Thyroid gland (tissue), 4 donors: ENCODE measurements around the gene PLIN5. TPM values are rescaled to one million over a fixed set of nuclear protein-coding genes. Genes with fewer than 3 reads are reported as not detected.

Experiments used
- DNase-seq, 2 donors: peaks; one replicate each; pipeline ENCODE4 v3.0.0-alpha.2; 2019
- H3K27ac ChIP-seq, 3 donors: fragments of 200-600 bp; sonication (generic); 1 replicate in 2 of 3; 2 replicates in 1 of 3; pipeline ENCODE4 v1.5.1; 2016 to 2019; ENCODE audit warnings: mild to moderate bottlenecking in 1 of 3, moderate library complexity in 1 of 3
- H3K27me3 ChIP-seq: fragments of 200-600 bp; sonication (generic); one replicate; pipeline ENCODE4 v1.5.1; 2019
- H3K36me3 ChIP-seq, 2 donors: fragments of 200-600 bp; sonication (generic); one replicate each; pipeline ENCODE4 v1.5.1; 2016 to 2019
- H3K4me1 ChIP-seq, 2 donors: fragments of 200-600 bp; sonication (generic); one replicate each; pipeline ENCODE4 v1.5.1; 2017 to 2019
- H3K4me3 ChIP-seq, 3 donors: fragments of 200-600 bp; sonication (generic); replicated peaks in 1 of 3; 1 replicate in 2 of 3; 2 replicates in 1 of 3; pipeline ENCODE4 v1.5.1; 2016; ENCODE audit warnings: mild to moderate bottlenecking in 1 of 3
- H3K9me3 ChIP-seq: fragments of 200-600 bp; sonication (generic); one replicate; pipeline ENCODE4 v1.5.1; 2017
- POLR2A ChIP-seq, 2 donors: fragments of 450-650 bp; IDR thresholded peaks; one replicate each; pipeline ENCODE4 v1.6.1; 2017; ENCODE audit warnings: antibody characterized with exemption in 2 of 2, mild to moderate bottlenecking in 2 of 2, moderate library complexity in 1 of 2
- WGBS, 2 donors: methylation state at CpG; one replicate each; pipeline ENCODE4 v1.1.5; 2017; 5-methylcytosine and 5-hydroxymethylcytosine counted together
- intact Hi-C: fragments of 100-400 bp; cut with DNase I; formaldehyde crosslinking; loops from one replicate; pipeline ENCODE4 v1.15.1; 2023
- total RNA-seq, 4 donors: library from RNA; depleted of rRNA; stranded (reverse); fragments of >200 nt; gene quantifications; one replicate each; pipeline ENCODE4 v1.2.3, GENCODE V29; 2016
- TF ChIP-seq, protein P1 (sequence below), 6 experiments: fragments of 200-600 bp in 3 of 6; fragments of 450-650 bp in 3 of 6; sonication (generic) in 3 of 6; IDR thresholded peaks; one replicate each; pipeline ENCODE4 v1.5.1; 2016 to 2019; ENCODE audit warnings: antibody characterized with exemption in 6 of 6, mild to moderate bottlenecking in 2 of 6, inconsistent platforms in 1 of 6, moderate library complexity in 1 of 6

The PLIN5 gene
- total RNA-seq, 4 donors from 2014 or later = 4.1 to 12.1 (median 7.8) TPM

DNA sequence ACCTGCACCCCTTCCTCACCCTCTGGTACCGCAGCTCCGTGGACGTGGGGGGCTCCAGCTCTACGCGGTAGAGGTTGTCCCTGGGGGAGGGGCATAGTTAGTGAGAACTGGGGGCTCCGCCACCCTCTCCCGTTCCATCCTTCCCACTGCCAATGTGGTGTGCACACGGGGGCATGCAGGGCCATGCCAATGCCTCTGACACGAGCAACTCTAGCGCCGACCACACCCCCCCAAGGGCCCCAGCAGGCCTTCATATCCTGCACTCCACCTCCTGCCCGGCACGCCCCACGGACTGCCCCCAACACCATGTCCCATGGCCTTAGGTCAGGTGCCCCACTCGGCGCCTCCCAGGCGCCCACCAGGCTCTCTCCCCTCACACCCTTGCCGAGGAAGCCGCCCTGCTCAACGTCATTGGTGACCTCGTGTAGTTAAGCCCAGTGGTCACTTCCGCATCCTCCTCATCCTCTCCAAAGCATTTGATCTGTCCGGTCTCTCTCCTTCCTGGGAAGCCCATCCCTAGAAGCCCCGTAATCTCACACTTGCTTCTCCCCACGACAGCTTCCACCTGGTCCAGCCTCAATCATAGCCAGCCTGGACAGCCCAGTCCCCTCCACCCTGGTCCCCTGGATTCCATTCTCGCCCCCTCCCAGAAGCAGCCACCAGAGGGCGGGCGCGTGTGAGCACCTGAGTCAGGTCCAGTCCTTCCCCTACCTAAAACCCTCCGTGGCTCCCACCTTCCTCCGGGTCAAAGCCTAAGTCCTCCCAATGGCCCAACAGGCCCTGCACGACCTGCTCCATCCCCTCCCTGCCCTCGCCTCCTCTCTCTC lies 22.3 kb upstream of the PLIN5 start:
- H3K27me3 ChIP-seq = no peaks in the 10 kb centered on the region
- H3K9me3 ChIP-seq = no peaks in the 10 kb centered on the region
- WGBS, 2 donors = 88% methylated on average over 29 to 33 of the region's 33 CpGs
- H3K4me3 ChIP-seq = peak overlapping the region in 1 of 3 donors; percentile 13
- no peak for DNase-seq
- no peaks in the 10 kb centered on the region for H3K36me3 ChIP-seq
- no peaks in the 10 kb centered on the region for H3K4me1 ChIP-seq
- no peak for TF ChIP-seq POLR2A (IDR thresholded peaks at IDR 0.05)
- TF ChIP-seq, protein P1, sequence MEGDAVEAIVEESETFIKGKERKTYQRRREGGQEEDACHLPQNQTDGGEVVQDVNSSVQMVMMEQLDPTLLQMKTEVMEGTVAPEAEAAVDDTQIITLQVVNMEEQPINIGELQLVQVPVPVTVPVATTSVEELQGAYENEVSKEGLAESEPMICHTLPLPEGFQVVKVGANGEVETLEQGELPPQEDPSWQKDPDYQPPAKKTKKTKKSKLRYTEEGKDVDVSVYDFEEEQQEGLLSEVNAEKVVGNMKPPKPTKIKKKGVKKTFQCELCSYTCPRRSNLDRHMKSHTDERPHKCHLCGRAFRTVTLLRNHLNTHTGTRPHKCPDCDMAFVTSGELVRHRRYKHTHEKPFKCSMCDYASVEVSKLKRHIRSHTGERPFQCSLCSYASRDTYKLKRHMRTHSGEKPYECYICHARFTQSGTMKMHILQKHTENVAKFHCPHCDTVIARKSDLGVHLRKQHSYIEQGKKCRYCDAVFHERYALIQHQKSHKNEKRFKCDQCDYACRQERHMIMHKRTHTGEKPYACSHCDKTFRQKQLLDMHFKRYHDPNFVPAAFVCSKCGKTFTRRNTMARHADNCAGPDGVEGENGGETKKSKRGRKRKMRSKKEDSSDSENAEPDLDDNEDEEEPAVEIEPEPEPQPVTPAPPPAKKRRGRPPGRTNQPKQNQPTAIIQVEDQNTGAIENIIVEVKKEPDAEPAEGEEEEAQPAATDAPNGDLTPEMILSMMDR (IDR thresholded peaks at IDR 0.05) = no peak
- H3K27ac ChIP-seq = no peak overlapping the region
- intact Hi-C loops = loop anchor here (5.0 kb wide), 1 partner anchor 80 kb away; the partner anchor contains the start of gene TNFAIP8L1

DNA sequence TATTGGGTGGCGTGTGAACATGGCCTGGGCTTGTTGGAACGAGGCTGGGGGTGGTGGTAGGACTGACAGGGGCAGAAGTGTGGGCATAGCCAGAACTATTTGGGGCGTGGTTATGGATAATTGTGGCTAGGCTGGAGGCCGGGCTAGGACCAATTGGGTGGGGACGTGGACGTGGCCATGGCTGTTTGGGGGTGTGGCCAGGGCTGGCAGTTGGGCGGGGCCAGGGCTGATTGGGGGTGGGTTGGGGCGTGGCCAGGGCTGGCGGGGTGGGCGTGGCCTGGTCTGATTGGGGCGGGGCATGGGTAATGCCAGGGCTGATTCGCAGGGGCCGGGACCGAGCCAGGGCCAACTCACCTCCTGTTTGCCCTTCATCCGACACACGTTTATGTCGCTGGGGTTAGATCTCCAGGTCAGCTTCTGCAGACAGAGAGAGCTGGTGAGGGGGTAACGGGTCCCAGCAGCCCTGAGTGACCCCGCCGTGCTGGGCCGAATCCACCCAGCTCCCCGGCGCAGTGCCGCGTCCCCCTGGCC lies 21.6 kb upstream of the PLIN5 start:
- TF ChIP-seq, protein P1 (IDR thresholded peaks at IDR 0.05) = no peak
- no peaks in the 10 kb centered on the region for H3K36me3 ChIP-seq
- H3K4me1 ChIP-seq = no peaks in the 10 kb centered on the region
- no peak for DNase-seq
- WGBS, 2 donors = 88 to 91% methylated on average over 14 to 24 of the region's 25 CpGs
- intact Hi-C loops = loop anchor here (5.0 kb wide), 1 partner anchor 81 kb away; the partner anchor contains the start of gene TNFAIP8L1
- no peak overlapping the region for H3K27ac ChIP-seq
- H3K9me3 ChIP-seq = no peaks in the 10 kb centered on the region
- H3K4me3 ChIP-seq = no peak overlapping the region
- H3K27me3 ChIP-seq = no peaks in the 10 kb centered on the region

DNA sequence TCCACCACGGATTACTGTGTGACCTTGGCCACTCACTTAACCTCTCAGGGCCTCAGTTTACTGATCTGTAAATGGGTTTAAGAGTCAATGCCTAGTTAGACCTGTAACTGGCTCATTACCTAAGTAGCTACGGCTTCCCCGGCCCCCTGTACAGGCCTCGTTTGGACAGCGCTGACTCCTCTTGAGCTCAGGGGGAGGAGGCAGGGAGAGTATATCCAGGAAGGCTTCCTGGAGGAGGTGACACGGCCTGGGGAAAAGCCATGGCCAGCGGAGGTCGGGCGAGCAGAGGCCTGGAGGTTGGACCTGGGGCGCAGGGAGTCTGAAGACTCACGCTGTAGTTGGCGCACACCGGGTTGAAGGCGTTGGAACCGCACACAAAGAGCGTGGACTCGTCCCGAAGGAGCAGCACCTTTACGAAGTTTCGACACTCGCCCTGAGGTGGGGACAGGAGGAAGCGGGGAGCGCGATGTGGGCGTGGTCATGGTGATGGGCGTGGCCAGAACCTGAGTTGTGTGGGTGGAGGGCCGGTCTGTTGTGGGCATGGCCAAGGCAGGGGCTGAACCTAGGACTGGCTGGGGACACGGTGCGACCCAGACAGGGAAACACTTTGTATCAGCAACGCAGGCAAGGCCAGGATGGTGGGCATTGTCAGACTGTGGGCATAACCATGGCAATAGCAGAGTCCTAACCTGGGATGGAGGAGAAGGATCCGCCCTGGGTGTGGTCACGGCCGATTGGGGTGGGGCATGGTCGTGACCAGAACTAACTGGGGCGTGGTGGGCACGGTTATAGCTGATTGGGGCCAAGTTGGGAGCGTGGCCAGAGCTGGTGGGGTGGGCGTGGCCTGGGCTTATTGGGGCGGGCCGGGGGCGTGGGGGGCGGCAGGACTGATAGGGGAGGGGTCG lies 20.9 kb upstream of the PLIN5 start:
- intact Hi-C loops = loop anchor here (5.0 kb wide), 1 partner anchor 81 kb away; the partner anchor contains the start of gene TNFAIP8L1

DNA sequence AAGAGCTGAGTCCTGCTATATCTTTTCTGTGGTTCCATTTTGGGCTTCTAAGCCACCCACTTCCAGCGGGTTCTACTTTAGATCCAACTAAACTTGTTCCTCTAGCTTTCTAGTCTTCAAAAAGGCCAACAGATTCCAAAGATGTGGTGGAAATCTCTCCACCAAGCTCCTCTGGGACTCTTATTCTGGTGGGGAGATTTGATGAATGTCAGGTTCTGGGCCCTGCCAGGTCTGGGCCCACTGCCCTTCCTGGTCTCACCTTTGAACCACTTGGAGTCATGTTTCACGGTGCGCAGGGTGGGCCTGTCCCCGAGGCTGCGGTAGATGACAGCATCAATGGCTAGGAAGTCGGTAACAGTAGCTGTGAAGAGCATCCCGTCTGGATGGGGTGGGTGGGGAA lies 19.7 kb upstream of the PLIN5 start:
- DNase-seq = no peak
- Histone ChIP-seq H3K4me3 (no peak overlapping the region), H3K27me3 (no peaks in the 10 kb centered on the region), H3K9me3 (no peaks in the 10 kb centered on the region), H3K27ac (no peak overlapping the region), H3K36me3 (no peaks in the 10 kb centered on the region), H3K4me1 (no peaks in the 10 kb centered on the region)
- no peak for TF ChIP-seq POLR2A (IDR thresholded peaks at IDR 0.05)
- TF ChIP-seq, protein P1 (IDR thresholded peaks at IDR 0.05) = no peak
- 87 to 95% methylated on average over 7 of the region's 7 CpGs for WGBS, 2 donors
- intact Hi-C loops = loop anchor here (5.0 kb wide), 1 partner anchor 83 kb away; the partner anchor contains the start of gene TNFAIP8L1

More for the DNA sequence above, 20.9 kb upstream of the PLIN5 start:
- Histone ChIP-seq H3K27ac (no peak overlapping the region), H3K27me3 (no peaks in the 10 kb centered on the region), H3K4me1 (no peaks in the 10 kb centered on the region), H3K36me3 (no peaks in the 10 kb centered on the region), H3K4me3 (no peak overlapping the region), H3K9me3 (no peaks in the 10 kb centered on the region)
- DNase-seq = no peak
- no peak for TF ChIP-seq POLR2A (IDR thresholded peaks at IDR 0.05)
- TF ChIP-seq, protein P1 (IDR thresholded peaks at IDR 0.05) = no peak
- 84 to 85% methylated on average over 43 of the region's 43 CpGs for WGBS, 2 donors
